NCI-H345 treated with DMSO at 0.1 percent for 48 hours (cell line): Measurements from ENCODE around the gene SOHLH2.

ENCODE experiments used
- DNase-seq: peaks from one replicate; lab custom pipeline; 2025; ENCODE audit not compliant: unreplicated experiment; lab: John Stamatoyannopoulos, UW

The SOHLH2 gene

DNA sequence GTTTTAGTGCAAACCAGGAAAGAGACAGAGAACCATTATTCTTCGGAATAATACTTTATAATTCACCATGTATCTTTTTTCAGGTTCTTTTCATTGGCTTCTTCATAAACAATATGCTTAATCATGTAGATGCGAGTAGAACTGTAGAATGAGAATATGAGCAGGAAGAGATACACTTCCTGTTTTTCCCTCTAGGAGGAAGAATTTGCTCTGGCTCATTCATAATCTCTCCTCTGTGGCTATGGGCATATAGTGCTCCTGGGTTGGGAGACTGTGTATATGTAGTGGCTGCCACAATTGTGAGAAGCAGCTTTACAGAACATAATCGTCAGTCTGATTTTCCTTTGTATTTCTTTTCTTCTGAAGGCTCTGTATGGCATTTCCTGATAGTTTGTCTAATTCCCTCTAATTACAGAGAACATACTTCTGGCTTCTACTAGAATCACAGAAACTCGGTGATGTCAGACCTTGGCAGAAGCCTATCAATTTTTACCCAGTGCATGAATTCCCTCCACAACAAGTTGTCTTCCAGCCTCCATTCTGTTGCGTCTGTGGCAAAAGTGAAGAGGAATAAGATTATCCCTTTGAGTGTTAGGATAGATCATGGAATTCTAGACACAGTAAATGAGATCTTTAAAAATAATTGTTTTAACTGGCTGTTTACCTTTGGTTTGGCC lies 80.3 kb downstream of the SOHLH2 start:
- DNase-seq: no peak

DNA sequence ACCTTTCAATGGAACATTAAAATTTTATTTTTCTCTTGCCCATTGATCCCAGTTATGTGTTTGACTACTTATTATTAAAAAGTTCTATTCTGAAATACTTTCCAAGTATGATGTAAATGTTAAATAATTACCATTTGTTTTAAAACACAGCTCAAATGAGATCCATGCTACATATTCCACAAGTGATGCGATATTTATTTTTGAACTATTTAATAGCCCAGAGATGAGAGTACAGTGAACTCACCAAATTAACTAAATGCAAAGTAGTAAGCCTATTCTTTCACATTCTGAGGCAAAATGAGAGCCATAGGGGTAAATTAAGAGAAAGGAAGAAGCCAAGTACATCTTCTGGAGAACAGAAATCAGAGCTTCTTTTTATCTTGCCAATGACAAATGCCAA lies 82.0 kb downstream of the SOHLH2 start:
- no peak for DNase-seq

DNA sequence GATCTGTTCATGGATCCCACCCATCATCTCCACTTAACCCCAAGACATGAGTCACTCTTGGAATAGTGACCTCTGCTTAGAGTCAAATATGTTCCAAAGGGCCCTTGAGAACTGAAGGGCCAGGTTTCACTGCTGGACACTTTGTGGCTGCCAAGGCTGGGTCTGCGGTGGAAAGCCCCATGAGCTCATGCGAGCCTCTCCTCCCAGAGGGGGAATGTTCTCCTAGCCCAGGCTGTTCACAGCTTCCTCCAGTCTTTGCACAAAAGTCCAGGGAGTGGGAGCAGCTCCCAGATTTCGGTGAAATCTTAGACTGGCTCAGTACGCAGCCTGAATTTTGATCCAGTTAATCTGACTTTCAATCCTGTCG lies 82.4 kb downstream of the SOHLH2 start:
- no peak for DNase-seq

GRCh38 chr13:36131222-36131930 lies 83.0 kb downstream of the SOHLH2 start, which contains the start of gene DCLK1:
TSS of gene DCLK1 (minus strand) at chr13:36131382.
- DNase-seq: peak; percentile 48

- peak; percentile 29 for DNase-seq
Measured at GRCh38 chr13:36130552-36131221, 83.7 kb downstream of the SOHLH2 start.

GRCh38 chr13:36130193-36130551 lies 84.2 kb downstream of the SOHLH2 start:
- peak; percentile 11 for DNase-seq

DNA sequence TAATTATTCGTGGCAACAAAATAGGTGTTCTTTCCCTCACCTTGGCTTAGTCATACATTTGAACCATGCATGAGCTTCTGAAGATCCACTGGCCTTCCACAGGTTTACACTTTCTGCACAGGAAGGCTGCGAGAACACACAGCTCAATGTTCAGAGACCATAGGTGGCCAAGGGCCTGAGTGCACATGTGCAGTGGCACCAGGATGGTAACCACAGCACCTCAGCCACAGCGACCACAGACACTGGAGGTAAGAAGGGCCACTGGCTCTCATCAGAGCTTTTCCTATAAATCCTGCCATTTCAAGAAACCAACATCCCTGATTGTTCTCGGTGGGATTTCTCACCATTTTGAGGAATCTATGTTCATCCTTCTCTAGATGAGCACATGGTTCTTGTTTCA lies 84.8 kb downstream of the SOHLH2 start:
- DNase-seq: no peak

DNA sequence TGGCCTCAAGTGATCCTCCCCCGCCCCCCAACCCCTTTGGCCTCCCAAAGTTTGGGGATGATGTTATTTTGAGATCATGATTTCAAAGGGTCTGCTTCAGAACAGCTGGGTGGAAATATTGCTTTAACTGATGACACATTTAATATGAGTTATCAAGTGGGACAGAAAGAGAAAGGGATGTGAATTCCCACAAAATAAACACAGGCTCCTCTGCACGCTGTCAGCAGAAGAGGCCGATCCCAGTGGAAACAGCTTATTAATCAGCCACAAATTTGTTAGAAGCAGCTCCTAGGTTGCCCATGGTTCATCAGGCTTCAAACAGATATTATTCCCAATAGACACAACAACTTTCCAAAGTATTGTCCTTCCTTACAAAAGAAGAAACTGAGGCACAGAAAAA lies 87.9 kb downstream of the SOHLH2 start:
- no peak for DNase-seq

GRCh38 chr13:36125841-36126240 lies 88.5 kb downstream of the SOHLH2 start:
- no peak for DNase-seq

GRCh38 chr13:36124236-36124822 lies 90.0 kb downstream of the SOHLH2 start:
- no peak for DNase-seq
